Keratinocyte (primary cell): ENCODE results near the gene TXNL4B. TPM values are rescaled to one million over a fixed set of nuclear protein-coding genes. Genes with fewer than 3 reads are reported as not detected.

Source experiments
- DNase-seq: peaks from one replicate; pipeline ENCODE4 v3.0.0-alpha.2; 2011; ENCODE audit warnings: low read depth, missing footprints, low spot score
- FAIRE-seq: peaks from 2 replicates; lab custom pipeline; 2011; peaks lifted over from hg19 to GRCh38; lab: Jason Lieb, UNC
- H2AFZ ChIP-seq: 2 replicates; pipeline ENCODE4 v1.6.0; 2012; ENCODE audit warnings: low read length, control low read depth, inconsistent platforms; ENCODE audit not compliant: control insufficient read depth
- H3K27ac ChIP-seq: 2 replicates; pipeline ENCODE4 v1.5.1; 2011; ENCODE audit warnings: low read length; ENCODE audit not compliant: control insufficient read depth, insufficient read depth
- H3K27me3 ChIP-seq: 3 replicates; pipeline ENCODE4 v1.6.0; 2011; ENCODE audit warnings: low read length; ENCODE audit not compliant: control insufficient read depth, insufficient read depth; ENCODE audit errors: extremely low read depth
- H3K36me3 ChIP-seq, 2 experiments: 2 replicates in 1 of 2; 3 replicates in 1 of 2; pipeline ENCODE4 v1.5.1; 2011; ENCODE audit warnings: low read length in 2 of 2, mild to moderate bottlenecking in 1 of 2; ENCODE audit not compliant: control insufficient read depth in 2 of 2, insufficient read depth in 2 of 2; ENCODE audit errors: extremely low read depth in 1 of 2
- H3K4me1 ChIP-seq: 3 replicates; pipeline ENCODE4 v1.5.1; 2011; ENCODE audit warnings: low read length; ENCODE audit not compliant: control insufficient read depth, insufficient read depth; ENCODE audit errors: extremely low read depth
- H3K4me2 ChIP-seq: 3 replicates; pipeline ENCODE4 v1.6.0; 2011; ENCODE audit warnings: low read depth, low read length; ENCODE audit not compliant: control insufficient read depth, insufficient read depth; ENCODE audit errors: extremely low read depth
- H3K4me3 ChIP-seq, 3 experiments: fragments of 200-600 bp in 1 of 3; sonication (generic) in 1 of 3; 2 replicates in 2 of 3; 3 replicates in 1 of 3; pipeline ENCODE4 v1.5.1; 2011 to 2016; ENCODE audit warnings: low read length in 3 of 3, mild to moderate bottlenecking in 3 of 3, control low read depth in 2 of 3, inconsistent platforms in 1 of 3, low read depth in 1 of 3, mixed read lengths in 1 of 3, mixed run types in 1 of 3, moderate library complexity in 1 of 3; ENCODE audit not compliant: control insufficient read depth in 2 of 3, insufficient read depth in 2 of 3; ENCODE audit errors: extremely low read depth in 1 of 3
- H3K79me2 ChIP-seq: 2 replicates; pipeline ENCODE4 v1.6.0; 2012; ENCODE audit warnings: low read length; ENCODE audit not compliant: control insufficient read depth, insufficient read depth
- H3K9ac ChIP-seq: 3 replicates; pipeline ENCODE4 v1.6.0; 2011; ENCODE audit warnings: low read length; ENCODE audit not compliant: control insufficient read depth, insufficient read depth; ENCODE audit errors: extremely low read depth
- H3K9me1 ChIP-seq: 3 replicates; pipeline ENCODE4 v1.6.0; 2011; ENCODE audit warnings: low read length; ENCODE audit not compliant: control insufficient read depth, insufficient read depth; ENCODE audit errors: extremely low read depth
- H3K9me3 ChIP-seq: 2 replicates; pipeline ENCODE4 v1.5.1; 2012; ENCODE audit warnings: low read depth, low read length; ENCODE audit not compliant: control insufficient read depth
- H4K20me1 ChIP-seq: 3 replicates; pipeline ENCODE4 v1.6.0; 2011; ENCODE audit warnings: low read length; ENCODE audit not compliant: control insufficient read depth, insufficient read depth; ENCODE audit errors: extremely low read depth
- CTCF ChIP-seq, 3 experiments: IDR thresholded peaks in 1 of 3; conservative IDR thresholded peaks in 1 of 3; optimal IDR thresholded peaks in 1 of 3; 2 replicates in 2 of 3; 3 replicates in 1 of 3; pipeline versions ENCODE3 to v1.5.1; 2011; ENCODE audit warnings: low read length in 3 of 3, mild to moderate bottlenecking in 3 of 3, moderate library complexity in 2 of 3, control low read depth in 1 of 3, inconsistent platforms in 1 of 3; ENCODE audit not compliant: insufficient read depth in 2 of 3; ENCODE audit errors: extremely low read depth in 1 of 3
- EZH2 ChIP-seq: IDR thresholded peaks from one replicate; pipeline ENCODE4 v1.6.1; 2012; ENCODE audit warnings: inconsistent platforms, mild to moderate bottlenecking, low read length, moderate library complexity
- dilution Hi-C: fragments of 300-500 bp; cut with MboI; formaldehyde crosslinking; loops from one replicate; pipeline ENCODE4 v1.7.0; 2020; ENCODE audit warnings: low sequenced_read_pairs; ENCODE audit not compliant: extremely low pct_ligation_motif_present
- polyA plus RNA-seq, 5 experiments: library from polyadenylated mRNA; depleted of rRNA in 3 of 5; stranded (reverse) in 3 of 5; stranded (forward) in 1 of 5; unstranded in 1 of 5; fragments of >200 nt; gene quantifications; 1 replicate in 1 of 5; 2 replicates in 3 of 5; 3 replicates in 1 of 5; pipeline versions ENCODE4 v1.2.1 to v1.2.3, GENCODE V29; 2011 to 2012; ENCODE audit warnings: missing spikeins in 2 of 5, low read depth in 1 of 5, low replicate concordance in 1 of 5

The TXNL4B gene
- polyA plus RNA-seq, 1 donor (not counting 4 experiments of a cell fraction or from before 2014, with no cell fraction given) = 12.4 TPM

DNA sequence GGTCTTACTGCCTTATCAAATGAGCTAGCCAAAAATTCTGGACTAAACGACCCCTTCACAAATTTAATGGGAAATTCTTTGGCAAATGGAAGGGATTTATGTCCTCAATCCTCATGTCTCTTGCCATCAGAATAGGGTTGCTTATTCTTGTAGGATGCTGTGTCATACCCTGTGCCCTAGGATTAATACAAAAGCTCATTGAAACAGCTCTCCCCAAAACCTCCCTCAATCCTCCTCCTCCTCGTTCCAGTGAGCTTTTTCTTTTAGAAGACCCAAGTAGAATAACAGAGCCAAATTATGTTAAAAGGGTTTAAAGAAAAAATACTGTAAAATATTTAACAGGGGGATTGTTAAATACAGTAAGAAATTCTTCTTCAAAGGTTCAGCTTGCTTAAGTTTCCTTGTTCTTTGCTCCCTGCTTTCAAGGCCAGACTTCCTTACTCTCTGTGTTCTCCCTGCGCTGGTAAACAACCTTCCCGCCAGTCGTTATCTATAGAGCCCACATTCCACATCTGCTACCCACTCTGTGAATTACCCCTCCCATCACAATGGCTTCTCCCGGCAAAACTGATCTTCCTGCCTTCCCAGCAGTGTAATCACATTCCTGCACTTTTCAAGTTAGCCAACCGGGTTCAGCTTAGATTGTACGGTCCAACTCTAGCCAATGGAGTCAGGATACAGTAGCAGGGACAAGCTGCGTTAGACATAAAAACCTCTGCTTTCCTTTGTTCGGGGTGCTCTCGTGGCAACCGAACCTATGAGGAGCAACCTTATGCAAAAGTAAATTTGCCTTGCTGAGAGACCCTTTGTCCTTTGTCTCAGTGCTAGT, 20.7 kb downstream of the TXNL4B start:
- no peak for FAIRE-seq
- Histone ChIP-seq H3K9me1 (no peaks in the 10 kb centered on the region), H3K27me3 (no peaks in the 10 kb centered on the region), H3K4me2 (no peak overlapping the region), H3K4me3 (no peak overlapping the region), H3K4me1 (no peaks in the 10 kb centered on the region), H3K9ac (no peak overlapping the region), H3K9me3 (no peaks in the 10 kb centered on the region), H2AFZ (no peak overlapping the region), H3K79me2 (no peaks in the 10 kb centered on the region), H3K27ac (no peak overlapping the region), H3K36me3 (no peaks in the 10 kb centered on the region), H4K20me1 (no peaks in the 10 kb centered on the region)
- no peak for DNase-seq
- TF ChIP-seq EZH2 (no peak), CTCF (optimal IDR thresholded peaks at IDR 0.05 in 1 of 3, IDR thresholded peaks at IDR 0.05 in 1 of 3, conservative IDR thresholded peaks at IDR 0.05 in 1 of 3; ENCODE audit: extremely low read depth in 1 of 3, insufficient read depth in 2 of 3, low read length in 3 of 3) (no peak)
- dilution Hi-C loops = no loop called here

- Histone ChIP-seq H3K4me3 (no peak overlapping the region), H3K9ac (no peak overlapping the region), H3K36me3 (no peaks in the 10 kb centered on the region), H3K4me1 (no peaks in the 10 kb centered on the region), H3K79me2 (no peaks in the 10 kb centered on the region), H3K4me2 (no peak overlapping the region), H2AFZ (no peak overlapping the region), H4K20me1 (no peaks in the 10 kb centered on the region), H3K9me3 (no peaks in the 10 kb centered on the region), H3K27ac (no peak overlapping the region), H3K9me1 (no peaks in the 10 kb centered on the region), H3K27me3 (no peaks in the 10 kb centered on the region)
- no peak for DNase-seq
- TF ChIP-seq EZH2 (no peak), CTCF (optimal IDR thresholded peaks at IDR 0.05 in 1 of 3, IDR thresholded peaks at IDR 0.05 in 1 of 3, conservative IDR thresholded peaks at IDR 0.05 in 1 of 3; ENCODE audit: extremely low read depth in 1 of 3, insufficient read depth in 2 of 3, low read length in 3 of 3) (no peak)
- no peak for FAIRE-seq
- dilution Hi-C loops = no loop called here
Observed at GRCh38 chr16:72068930-72069329, 24.5 kb downstream of the TXNL4B start.
